Activated gamma-delta T cell (primary cell): ENCODE results near the gene ABCG1.

Experiments
- DNase-seq: peaks from one replicate; lab custom pipeline; 2025; lab: John Stamatoyannopoulos, UW

ABCG1 gene

DNA sequence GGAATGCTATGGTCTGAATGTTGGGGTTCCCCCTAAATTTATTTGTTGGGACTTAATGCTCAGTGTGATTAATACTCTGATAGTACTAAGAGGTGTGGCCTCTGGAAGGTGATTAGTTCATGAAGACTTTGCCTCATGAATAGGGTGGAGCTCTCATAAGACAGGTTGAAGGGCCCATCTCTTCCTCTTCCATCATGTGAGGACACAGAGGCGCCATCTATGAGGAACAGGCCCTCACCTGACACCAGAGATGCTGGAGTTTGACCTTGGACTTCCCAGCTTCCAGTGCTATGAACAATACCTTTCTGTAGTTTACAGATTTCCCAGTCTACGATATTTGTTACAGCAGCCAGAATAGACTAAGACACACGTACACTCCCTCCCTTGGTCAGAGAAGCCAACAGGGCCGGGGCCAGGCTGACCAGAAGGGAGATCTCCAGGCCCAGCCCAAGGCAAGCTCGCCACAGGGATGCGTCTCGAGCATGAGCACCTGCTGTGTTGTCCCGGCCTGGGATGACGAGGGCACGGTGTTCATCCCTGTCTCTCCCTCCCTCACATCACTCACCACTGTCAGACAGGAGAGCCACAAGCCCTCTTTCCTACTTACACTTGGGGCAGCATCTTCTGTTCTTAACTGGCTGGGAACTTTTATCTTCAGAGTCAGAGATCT lies 4.7 kb upstream of the ABCG1 start:
- no peak for DNase-seq

DNA sequence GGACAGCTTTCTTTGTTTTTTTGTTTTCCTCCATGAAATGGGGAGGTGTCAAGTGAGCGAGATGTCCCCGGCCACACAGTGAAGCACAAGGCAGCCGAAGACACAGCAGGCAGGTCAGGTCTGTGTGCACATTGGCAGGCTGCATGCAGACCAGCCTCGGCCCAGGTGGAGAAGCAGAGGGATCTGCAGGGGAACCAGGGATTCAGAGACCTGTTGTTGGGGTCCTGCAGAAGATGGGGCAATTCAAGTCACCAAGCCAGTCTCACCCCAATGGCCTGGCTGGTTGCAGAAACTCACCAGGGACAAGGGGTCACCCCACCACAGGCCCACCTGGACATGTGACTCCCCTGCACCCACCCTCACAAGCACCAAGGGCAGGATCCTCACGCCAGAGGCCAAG lies 4.0 kb upstream of the ABCG1 start:
- no peak for DNase-seq

DNA sequence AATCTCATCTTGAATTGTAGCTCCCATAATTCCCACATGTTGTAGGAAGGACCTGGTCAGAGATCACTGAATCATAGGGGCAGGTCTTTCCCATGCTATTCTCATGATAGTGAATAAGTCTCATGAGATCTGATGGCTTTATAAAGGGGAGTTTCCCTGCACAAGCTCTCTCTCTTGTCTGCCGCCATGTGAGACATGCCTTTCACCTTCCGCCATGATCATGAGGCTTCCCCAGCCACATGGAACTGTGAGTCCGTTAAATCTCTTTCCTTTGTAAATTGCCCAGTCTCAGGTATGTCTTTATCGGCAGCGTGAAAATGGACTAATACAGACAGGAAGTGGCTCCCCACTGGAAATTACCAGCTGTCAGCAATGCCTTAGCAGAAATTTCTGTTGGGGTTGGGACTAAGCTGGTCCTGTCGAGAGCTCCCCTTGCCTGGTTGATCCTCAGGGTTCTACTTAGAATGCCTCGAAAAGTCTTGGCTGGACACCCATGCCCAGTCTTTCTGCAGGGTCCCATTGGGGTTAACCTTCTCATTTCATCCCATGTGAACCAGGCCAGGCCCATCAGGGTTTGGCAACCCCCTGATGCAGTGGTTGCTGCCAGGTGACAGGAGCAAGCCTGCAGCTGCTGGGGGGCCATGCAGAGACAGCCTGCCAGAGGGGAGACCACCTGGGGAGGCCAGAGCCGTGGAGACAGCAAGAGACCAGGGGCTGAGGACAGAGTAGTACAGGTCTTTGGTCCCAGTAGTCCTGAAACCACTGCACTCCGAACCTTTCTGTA lies 2.8 kb upstream of the ABCG1 start:
- no peak for DNase-seq

DNA sequence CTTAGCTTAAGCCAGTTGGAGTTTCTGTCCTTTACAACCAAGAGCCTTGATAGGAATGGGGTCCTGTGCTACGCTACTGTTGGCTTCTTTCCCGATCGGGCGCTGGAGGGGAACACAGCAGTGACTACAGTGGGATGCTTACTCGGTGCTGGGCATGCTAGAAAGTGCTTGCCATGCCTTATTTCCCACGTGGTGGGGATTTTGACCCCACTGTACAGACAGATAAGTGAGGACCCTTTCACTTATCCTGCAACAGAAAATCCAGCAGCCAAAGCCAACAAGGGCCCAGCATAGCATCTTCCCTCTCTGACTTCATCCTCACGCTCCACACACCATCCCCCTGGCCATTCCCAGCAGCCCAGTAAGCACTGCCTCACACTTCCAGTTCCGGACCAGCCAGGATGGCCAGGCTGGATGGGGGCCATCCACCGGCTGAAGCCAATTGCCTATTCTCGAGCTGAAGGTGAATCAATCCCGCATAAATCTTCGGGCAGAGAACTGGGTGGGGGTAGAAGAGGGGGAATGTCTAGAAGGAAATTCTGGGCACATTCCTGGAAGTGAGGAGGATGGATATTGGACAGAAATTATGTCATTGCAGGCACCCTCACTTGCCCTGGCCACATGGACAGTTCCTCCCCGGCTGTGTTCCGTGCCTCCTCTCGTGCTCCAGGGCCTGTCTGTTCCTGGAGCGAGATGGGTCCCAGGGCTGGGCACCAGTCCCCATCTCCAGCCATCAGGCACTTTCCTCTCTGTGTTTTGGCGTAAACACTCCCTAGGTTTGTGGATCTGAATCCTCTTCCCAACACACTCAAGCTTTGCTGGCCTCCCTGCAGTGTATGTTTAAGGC lies 2.0 kb upstream of the ABCG1 start:
- DNase-seq: no peak

DNA sequence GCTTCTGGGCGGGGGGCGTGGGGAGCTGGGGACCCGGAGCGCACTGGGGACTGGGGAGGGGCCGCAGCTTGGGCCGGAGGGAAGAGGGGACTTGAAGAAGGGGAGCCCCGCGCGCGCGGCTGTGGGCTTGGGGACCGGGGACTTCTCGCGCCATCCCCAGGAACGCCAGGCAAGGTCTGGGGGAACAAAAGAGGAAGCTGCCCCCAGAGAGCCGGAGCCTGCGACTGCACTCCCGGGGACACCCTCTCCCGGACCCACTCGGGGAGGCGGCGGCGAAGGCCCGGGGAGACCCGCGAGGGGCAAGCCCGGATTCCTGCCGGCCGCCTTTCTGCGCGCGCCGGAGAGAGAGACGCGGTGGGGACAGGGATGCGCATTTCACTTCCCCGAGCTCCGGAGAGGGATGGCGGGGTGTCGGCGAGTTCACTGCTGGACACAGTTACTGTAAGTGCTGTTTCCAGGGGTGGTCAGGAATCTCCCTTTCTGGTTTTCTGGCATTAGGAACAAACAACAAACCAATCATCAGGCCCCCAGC lies 732 bp downstream of the ABCG1 start:
- peak; percentile 32 for DNase-seq

DNA sequence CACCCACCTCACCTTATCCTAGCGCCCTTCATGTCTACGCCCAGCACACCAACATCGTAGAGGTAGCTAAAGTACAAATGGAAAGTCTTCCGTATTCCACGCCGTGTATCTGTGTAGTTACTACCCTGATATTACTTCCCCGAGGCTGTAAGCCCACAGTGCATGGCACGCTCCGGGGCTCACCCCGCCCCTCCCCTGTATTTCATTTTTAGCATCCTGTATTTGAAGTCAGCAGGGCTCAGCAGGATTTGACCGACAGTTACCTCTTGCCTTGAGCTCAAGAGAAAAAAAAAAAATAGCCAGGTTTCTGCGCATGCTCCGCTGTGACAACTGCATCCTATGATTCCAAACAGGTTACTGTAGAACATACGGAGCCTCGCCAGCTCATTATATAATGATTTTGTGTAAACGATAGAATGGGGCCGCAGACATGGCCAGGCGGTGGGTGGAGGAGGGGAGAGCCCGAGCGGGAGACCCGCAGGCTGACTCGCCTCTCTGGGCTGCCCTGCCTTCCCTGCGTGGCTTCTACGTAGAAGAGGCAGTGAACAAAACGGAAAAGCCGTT lies 1.3 kb downstream of the ABCG1 start:
- DNase-seq: peak; percentile 43

DNA sequence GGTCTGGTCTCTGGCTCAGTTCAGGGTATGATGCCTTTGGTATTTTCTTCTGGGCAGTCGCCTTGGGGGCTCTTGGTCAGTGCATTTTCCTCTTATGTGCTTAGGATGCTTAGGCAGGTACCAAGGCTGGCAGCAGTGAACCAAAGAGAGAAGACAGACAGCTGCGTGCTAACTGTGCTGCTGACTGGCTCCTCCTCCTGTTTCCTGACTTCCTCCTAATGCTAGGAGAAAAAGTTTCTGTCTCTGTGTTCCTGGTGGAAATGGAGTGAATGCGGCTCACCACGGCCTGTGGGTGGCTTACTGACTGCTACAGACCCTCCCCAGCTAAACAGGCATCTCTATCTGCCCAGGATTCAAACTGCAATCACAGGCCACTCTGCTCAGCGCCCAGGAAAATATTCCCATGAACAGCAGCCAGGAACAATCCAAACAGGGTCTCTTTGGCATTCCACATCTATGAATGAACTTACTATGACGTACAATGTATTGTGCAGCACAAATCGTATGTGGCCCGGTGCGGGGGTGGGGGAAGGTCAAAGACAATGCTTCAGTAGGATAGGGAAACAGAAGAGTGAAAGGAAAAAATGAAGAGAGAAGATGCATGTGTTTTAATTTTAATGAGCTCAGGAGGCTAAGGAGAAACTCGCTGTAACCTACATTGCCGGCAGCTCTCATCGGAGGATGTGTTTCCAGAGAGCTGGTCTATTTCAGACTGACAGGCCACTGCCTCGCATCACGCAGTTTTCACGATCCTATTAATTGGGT lies 2.8 kb downstream of the ABCG1 start:
- DNase-seq: no peak

DNA sequence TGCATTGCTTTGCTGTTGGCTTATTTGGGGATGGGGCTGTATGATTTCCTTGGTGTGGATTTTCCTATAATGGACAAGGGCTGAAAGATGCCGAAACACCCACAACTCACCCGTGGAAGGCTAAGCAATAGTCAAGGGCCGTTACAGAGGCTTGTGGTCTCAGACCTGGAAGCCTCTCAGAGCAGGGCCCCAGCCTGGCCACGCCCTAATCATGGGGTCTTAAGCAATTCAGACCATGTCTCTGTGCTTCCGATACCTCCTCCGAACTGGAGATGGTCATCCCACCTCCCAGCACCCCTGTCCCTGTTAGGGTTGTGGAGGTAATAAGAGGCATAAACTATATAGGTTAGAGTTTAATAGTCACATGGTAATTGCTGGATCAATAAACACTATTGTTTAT lies 3.4 kb downstream of the ABCG1 start:
- no peak for DNase-seq

DNA sequence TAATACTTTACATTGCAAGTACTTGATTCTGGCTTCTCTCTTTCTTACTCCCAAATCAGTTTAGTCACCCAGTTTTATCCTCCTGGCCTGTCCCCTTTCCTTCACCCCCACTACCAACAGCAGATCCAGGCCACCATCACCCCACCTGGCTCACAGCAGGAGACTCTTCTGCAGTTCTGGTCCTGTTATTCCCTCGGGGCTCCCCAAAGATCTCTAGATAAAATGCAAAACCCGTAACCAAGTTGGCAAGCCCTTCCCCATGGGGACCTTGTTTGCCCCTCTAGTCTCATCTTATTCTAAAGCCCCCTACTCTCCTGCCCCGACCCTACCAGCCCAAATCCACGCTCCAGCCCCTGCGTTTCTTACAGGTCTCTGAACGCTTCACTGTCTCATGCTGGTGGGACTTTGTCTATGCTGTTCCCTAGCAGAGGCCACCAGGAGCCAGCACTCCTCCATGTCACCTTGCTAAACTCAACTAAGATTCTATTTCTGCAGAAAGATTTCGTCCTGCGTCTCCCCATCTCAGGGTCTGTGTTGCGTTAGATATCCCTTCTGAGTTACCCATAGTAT lies 4.0 kb downstream of the ABCG1 start:
- DNase-seq: no peak

DNA sequence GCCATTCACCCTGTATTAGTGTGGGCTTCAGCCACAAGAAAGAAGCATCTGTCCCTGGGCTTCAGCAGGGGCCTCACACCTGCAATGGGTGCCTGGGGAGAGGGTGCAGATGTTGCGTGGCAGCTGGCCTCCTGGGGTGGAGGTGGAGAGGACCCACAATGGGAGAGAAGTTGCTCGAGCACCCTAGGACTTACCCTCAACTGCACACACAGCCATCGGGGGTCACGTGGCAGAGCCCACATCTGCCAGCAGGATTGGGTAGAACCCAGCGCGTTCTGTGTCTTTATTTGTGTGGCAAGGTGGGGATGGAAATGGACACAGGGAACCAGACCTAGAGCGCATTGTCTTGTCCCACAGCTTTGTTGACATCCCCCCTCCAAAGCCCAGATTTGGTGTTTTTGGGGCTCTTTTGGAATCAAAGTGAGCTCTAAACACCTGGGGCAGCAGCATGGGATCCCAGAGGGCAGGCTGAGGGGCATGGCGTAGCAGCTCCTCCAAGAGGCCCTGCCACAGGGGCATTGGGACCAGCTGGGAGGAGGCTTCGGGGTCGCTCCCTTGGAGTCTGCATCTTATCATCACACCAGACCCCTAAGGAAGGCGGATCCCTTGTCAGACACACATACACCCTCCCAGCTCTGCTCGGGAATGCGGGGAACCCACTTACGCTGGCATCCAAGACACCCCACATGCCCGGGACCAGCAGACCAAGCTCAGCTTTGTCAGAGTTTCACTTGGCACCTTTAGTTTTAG lies 5.1 kb downstream of the ABCG1 start:
- no peak for DNase-seq

DNA sequence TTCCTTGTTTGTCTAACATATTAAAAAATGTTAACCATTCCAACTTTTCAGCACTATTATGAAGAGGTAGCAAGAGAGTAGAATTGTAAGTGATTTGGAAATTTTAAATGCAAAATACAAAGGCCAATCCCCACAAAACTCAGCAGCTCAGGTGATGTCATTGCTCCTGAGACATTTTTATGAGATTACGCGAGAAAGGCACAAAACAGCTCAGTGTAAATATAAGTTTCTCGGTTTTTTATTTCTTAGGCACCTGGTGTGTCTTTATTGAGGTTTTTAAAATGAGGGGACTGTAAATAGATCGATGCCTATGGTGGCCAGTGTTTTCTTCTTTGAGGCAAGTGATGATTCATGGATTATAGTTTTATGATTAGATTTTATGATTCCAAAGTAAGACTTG lies 6.1 kb downstream of the ABCG1 start:
- DNase-seq: no peak

DNA sequence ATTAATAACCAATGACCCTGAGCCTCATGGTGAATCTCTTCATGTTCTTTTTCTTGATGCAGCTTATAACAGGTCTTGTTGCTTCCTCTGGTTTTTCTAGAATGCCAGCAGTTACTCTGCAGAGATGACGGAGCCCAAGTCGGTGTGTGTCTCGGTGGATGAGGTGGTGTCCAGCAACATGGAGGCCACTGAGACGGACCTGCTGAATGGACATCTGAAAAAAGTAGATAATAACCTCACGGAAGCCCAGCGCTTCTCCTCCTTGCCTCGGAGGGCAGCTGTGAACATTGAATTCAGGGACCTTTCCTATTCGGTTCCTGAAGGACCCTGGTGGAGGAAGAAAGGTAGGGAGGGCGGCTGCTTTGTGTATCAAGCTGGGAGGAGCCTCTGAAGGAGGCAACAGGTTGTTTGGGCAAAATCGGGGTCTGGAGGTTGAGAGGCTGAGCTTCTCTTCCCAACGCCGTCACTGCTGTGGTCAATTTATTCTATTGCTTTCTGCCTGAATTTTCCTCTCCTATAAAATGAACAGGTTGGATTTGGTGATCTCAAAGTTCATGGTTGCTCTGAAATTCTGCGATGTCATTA lies 6.7 kb downstream of the ABCG1 start:
- DNase-seq: no peak

DNA sequence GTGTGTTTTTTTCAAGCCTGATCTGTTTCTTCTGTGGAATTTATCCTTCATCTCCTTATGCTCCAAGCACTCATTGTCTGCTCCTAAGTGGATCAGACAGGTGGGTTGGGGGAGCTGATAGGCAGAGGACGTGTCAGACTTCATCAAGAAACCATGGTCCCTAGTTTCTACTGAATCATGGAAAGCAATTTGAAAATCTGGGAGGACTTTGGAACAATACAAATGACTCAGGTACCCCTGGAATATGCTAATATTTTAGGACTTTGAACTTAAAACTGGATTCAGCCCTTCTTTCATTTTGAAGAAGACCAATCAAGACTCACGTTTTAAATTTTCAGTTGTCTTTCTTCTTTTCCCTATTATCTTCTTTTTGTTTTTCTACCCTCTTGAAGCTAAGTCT lies 7.7 kb downstream of the ABCG1 start:
- DNase-seq: no peak

DNA sequence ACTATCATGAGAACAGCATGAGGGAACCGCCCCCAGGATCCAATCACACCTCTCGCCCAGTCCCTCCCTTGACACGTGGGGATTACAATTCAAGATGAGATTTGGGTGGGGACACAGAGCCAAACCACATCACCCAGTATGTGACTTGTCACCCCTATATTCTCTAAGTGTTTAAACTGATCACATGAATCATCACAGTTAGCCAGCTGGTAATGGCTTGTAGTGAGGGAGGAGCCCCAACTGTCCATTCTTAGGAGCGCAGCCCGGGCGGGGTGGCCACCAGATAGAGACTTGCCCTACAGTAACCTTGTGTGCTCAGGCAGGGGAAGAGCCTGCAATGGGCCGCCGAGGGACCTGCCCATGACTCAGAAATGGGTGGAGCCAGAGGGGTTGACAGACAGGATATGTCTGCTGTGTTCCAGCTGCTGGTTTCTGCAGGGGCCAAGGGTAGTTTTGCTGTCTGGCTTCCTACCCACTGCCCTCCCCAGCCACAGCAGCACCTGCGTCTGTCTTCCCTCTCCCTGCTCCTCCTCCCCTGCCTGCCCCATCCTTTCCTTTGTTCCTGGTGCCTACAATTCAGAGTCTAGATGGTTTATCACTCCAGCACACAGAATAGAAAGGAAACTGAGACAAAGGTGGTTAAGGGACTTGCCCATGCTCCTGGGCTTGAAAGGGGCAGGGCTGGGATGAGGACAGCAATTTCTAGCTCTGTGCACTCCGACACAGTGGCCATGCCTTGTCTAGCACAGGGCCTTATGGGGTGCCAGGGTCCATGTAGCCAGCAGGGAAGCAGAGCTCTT lies 9.2 kb downstream of the ABCG1 start:
- peak; percentile 80 for DNase-seq

DNA sequence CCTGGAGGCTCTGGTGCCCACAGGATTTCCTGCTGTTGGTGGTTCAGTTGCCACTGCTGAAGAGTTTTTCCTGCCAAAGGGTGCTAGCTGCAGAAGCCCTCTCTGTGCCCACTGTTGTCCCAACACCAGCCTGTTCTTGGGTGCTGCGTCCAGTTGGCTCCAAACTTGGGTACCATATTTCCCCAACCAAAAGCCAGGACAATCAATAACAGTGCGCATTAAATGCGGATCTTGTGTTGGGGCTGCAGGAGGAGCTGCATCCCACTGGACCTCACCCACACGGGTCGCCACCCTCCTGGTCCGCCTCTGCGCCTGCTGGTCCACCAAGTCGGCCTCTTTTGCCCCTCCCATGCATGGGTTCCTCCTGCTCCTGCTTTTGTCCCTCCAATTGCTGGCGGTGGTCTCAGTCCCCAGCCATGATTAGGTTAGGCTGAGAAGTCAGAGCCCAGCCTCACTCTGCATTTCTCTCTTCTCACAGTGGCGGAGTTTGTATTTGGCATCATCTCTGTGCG lies 9.8 kb downstream of the ABCG1 start:
- DNase-seq: no peak

DNA sequence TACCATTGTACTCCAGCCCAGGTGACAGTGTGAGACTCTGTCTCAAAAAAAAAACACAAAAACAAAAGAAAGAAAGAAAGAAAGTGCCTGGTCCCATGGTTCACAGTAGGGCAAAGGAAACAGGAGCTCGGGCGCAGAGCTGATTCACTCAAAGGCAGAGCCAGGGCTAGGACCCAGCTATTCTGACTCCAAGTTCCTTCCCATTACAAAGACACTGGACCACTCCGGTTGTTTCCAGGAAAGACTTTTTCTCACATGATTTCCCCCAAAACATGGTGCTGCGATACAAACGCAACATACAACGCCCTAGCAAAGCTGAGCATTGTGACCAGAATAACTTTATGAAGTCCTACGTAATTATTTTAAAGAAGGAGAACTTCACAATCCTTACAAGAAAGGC lies 10.7 kb downstream of the ABCG1 start:
- DNase-seq: no peak

DNA sequence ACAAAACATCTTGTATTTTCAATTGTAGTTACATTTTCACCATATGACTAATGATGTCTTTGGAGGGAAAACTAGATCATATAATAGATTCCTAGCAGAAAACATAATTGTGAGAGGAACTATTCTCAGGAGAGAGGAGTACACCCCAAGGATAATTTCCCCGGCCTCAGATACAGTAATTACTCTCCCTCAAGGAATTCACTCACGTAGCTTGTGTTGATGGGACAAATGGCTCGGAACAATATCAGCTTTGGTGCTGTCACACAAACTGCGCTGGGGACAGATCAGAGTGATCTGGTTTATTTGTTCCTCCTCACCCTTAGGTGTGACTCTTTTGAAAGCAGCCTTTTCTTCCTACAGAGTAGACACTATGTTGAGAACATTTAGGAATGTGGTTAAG lies 11.2 kb downstream of the ABCG1 start:
- no peak for DNase-seq

DNA sequence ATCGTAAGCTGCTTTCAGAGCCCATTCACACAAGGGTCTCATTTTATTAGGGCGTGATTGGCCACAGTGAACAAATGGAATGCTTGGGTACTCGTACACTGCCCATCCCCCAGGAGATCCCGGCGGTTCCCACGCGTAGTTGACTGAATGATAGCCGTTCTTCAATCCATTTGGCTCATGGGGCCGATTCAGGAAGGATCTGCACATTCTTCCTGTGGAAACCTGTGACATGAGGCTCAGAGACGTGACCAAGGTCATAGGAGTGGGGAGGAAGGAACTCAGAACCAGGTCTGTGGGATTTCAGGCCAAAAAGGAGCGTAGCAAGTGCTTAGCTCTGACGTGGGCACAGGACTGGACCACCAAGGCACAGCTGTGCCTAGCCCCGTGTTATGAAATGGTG lies 11.7 kb downstream of the ABCG1 start:
- DNase-seq: no peak

DNA sequence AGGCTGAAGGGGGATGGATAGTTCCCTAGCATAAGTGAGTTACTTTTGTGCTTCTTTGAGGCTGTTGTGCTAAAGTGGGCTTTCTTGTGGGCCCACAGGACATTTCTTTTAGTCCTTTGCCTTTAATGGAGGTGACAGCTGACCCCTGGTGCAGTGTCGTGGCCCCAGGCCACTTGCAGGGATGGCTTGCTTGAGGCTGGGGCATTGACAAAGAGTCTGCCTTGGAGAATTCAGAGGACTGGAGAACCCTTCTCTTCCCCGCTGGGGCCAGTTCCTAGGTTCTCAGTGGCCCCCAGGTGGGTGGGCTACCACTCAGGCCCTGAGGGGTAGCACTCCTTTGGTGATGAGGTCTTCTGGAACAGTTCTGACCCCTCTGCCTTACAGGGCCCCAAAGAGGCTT lies 12.8 kb downstream of the ABCG1 start:
- DNase-seq: no peak
